Kidney epithelial cell (primary cell): Measurements from ENCODE around the gene SCRN1. TPM values are rescaled to one million over a fixed set of nuclear protein-coding genes. Genes with fewer than 3 reads are reported as not detected.
A peak's percentile ranks its signal among the peaks of the same experiment; 100 is the strongest.

ENCODE experiments used
- DNase-seq: peaks from one replicate; pipeline ENCODE4 v3.0.0-alpha.2; 2010; ENCODE audit warnings: low read depth
- H3K27me3 ChIP-seq: 2 replicates; pipeline ENCODE4 v1.6.0; 2011; ENCODE audit warnings: low read length; ENCODE audit not compliant: control insufficient read depth, insufficient read depth
- H3K36me3 ChIP-seq: 2 replicates; pipeline ENCODE4 v1.5.1; 2011; ENCODE audit warnings: low read length; ENCODE audit not compliant: control insufficient read depth, insufficient read depth
- H3K4me3 ChIP-seq: 2 replicates; pipeline ENCODE4 v1.5.1; 2011; ENCODE audit warnings: low read depth, mild to moderate bottlenecking, control low read depth, low read length
- total RNA-seq: library from RNA; depleted of rRNA; stranded (reverse); fragments of >200 nt; gene quantifications from 2 replicates; pipeline ENCODE4 v1.2.3, GENCODE V29; 2015
- TF ChIP-seq, protein P1 (sequence below): IDR thresholded peaks from 2 replicates; pipeline ENCODE4 v1.5.1; 2011; ENCODE audit warnings: mild to moderate bottlenecking, moderate library complexity, low read length, control low read depth, inconsistent platforms; ENCODE audit not compliant: insufficient read depth, poor library complexity, severe bottlenecking

The SCRN1 gene
- total RNA-seq, 1 donor from 2014 or later, result 79.6 TPM

DNA sequence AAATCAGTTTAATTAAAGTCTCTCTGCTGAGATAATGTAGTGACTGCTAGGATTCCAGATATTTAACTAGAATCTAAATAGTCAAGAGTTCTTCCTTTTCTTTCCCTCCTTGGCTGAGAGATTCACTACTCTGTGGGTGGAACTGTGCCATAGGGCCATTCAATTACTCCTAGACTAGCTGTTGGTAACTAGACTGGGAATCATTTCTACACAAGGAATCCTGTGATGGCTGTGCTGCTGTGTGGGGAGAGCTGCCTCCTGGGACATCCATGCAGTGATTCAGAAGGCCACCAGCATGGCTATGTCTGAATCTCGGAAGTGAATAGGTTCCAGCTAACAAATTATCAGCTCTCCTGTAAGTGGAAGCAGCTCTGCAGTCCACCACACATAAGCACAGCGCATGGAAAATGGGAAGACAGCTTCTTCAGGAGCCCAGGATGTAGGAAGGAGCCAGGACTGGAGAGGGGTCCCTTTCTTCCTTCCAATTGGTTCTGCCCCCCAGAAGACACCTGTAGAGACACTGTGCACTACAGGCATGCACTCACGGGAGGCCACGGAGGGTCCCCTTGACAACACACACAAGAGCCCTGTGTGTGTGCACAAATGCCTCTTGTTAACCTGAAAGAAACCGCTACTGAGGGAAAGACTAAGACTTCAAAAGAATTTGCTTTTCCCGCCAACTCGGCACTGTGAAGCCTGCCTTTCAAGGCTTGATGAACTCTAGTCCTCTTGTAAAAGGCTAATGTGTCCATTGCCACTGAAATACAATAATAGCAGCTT lies 66.5 kb downstream of the SCRN1 start:
- H3K36me3 ChIP-seq, result no peaks in the 10 kb centered on the region
- no peak for DNase-seq
- no peaks in the 10 kb centered on the region for H3K27me3 ChIP-seq
- no peak overlapping the region for H3K4me3 ChIP-seq
- TF ChIP-seq, protein P1, sequence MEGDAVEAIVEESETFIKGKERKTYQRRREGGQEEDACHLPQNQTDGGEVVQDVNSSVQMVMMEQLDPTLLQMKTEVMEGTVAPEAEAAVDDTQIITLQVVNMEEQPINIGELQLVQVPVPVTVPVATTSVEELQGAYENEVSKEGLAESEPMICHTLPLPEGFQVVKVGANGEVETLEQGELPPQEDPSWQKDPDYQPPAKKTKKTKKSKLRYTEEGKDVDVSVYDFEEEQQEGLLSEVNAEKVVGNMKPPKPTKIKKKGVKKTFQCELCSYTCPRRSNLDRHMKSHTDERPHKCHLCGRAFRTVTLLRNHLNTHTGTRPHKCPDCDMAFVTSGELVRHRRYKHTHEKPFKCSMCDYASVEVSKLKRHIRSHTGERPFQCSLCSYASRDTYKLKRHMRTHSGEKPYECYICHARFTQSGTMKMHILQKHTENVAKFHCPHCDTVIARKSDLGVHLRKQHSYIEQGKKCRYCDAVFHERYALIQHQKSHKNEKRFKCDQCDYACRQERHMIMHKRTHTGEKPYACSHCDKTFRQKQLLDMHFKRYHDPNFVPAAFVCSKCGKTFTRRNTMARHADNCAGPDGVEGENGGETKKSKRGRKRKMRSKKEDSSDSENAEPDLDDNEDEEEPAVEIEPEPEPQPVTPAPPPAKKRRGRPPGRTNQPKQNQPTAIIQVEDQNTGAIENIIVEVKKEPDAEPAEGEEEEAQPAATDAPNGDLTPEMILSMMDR, result no peak

DNA sequence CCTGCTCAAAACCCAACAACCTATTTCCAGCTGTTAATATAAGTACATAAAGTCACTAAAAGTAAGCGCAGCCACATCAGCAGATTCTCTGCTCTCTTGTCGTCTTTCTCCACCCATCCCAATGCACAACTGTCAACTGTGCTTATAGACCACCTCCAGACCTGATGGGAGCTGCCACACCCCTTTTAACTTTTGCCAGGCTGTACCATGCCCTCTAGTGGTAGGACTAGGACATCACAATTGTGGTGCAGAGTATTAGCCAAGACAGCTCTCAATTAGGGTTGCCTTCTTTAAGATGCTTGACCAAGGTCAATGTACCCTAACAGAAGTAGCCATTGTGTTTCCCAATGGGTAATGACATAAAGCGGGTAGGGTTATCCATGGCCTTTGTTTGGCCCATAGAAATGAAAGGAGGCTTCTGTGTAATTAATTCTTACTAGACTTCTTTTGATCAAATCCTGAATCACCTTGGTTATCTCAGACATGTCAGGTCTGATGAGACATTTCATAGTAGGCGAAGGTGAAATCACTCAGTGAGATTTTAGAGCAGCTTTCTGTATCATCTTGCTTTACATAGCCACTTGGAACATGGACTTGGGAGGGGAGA lies 68.1 kb downstream of the SCRN1 start:
- DNase-seq, result peak; percentile 19
- TF ChIP-seq, protein P1, result peak; percentile 88
- no peaks in the 10 kb centered on the region for H3K27me3 ChIP-seq
- no peaks in the 10 kb centered on the region for H3K36me3 ChIP-seq
- H3K4me3 ChIP-seq, result no peak overlapping the region

DNA sequence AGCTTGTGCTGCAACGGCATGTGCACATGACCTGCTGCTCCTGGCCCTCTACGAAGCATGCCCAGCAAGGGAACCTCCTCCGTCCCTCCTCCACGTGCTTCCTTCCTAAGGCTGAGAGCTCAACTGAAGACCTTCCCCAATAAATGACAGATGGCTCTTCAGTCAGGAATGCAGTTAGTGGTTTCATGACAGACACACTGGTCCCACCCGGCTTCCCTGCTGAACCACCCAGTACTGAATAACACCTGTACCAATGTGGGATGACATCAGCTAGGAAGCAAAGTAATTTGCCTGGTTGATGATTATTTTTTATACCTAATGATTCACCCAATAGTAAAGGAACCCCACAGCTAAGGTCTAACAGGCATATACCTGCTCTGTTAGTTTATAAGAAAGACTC lies 69.1 kb downstream of the SCRN1 start:
- TF ChIP-seq, protein P1, result no peak
- H3K4me3 ChIP-seq, result no peak overlapping the region
- H3K36me3 ChIP-seq, result no peaks in the 10 kb centered on the region
- no peaks in the 10 kb centered on the region for H3K27me3 ChIP-seq
- peak; percentile 1 for DNase-seq

DNA sequence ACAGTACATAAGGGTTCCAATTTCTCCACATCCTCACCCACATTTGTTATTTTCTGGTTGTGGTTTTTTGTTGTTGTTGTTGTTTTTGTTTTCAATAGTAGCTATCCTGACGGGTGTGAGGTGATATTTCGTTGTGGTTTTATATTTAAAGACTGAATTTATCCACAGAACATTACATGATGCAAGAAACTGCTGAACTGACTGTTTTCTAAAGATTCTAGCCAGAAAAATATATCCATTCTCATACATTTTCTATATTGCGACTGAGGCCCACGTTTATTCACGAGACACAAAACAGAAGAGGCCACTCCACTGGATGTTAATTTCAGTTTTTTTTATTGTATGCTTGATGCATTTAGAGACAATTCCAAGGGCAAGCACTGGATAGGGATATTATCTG lies 69.8 kb downstream of the SCRN1 start:
- H3K27me3 ChIP-seq, result no peaks in the 10 kb centered on the region
- no peak for DNase-seq
- no peak overlapping the region for H3K4me3 ChIP-seq
- H3K36me3 ChIP-seq, result no peaks in the 10 kb centered on the region
- TF ChIP-seq, protein P1, result no peak

DNA sequence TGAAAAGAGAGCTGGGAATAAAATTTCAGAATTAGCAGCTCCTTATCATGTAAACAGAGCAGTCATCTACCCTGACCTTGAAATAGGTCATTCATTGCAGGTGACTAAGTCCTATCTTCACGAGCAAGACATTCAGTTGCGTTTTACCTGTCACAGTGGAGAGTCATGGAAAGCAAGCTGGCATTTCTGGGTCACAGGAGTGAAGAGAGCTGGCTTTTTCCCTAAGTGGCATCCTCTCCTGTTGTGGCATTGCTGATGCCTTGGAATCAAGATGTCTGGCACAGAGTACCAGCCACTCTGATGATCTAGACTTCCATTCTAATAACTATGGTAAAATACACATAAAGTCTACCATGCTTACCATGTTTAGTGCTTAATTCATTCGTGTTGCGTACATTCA lies 70.8 kb downstream of the SCRN1 start:
- TF ChIP-seq, protein P1, result no peak
- Histone ChIP-seq H3K4me3 (no peak overlapping the region), H3K36me3 (no peaks in the 10 kb centered on the region), H3K27me3 (no peaks in the 10 kb centered on the region)
- no peak for DNase-seq
